OCI-LY7 (cell line): ENCODE results near the gene CD86. TPM values are rescaled to one million over a fixed set of nuclear protein-coding genes. Genes with fewer than 3 reads are reported as not detected.

Source experiments
- BruUV-seq: library from RNA; stranded (reverse); fragments of 400-500 nt; replicated peaks from 2 replicates; lab custom pipeline; 2021; lab: Mats Ljungman, UMichigan
- CTCF ChIA-PET: fragments of 300-600 bp; sonication (Branson Sonifier 250); formaldehyde crosslinking; loops from one replicate; lab custom pipeline; 2022; ENCODE audit warnings: antibody characterized with exemption; ENCODE audit not compliant: unreplicated experiment; lab: Charles Lee
- POLR2A ChIA-PET: fragments of 300-600 bp; sonication (Branson Sonifier 250); formaldehyde crosslinking; loops from one replicate; lab custom pipeline; 2022; ENCODE audit warnings: antibody characterized with exemption; lab: Charles Lee
- DNase-seq: peaks from one replicate; pipeline ENCODE4 v3.0.0-alpha.2; 2015; ENCODE audit warnings: low spot score
- H2AFZ ChIP-seq: fragments of 200-600 bp; sonication (generic), shearing (Covaris generic); 2 replicates; pipeline ENCODE4 v1.6.1; 2014; ENCODE audit warnings: mild to moderate bottlenecking, antibody characterized with exemption, low read length, moderate library complexity
- H3K27ac ChIP-seq: fragments of 200-600 bp; sonication (generic); 2 replicates; pipeline ENCODE4 v1.5.1; 2014; ENCODE audit warnings: mixed run types, low read depth, mild to moderate bottlenecking, moderate library complexity, low read length, inconsistent platforms; ENCODE audit not compliant: poor library complexity, severe bottlenecking
- H3K36me3 ChIP-seq: fragments of 200-600 bp; sonication (generic); 2 replicates; pipeline ENCODE4 v1.6.1; 2014; ENCODE audit warnings: mild to moderate bottlenecking, antibody characterized with exemption, low read length, moderate library complexity, mixed read lengths; ENCODE audit not compliant: insufficient read depth
- H3K4me1 ChIP-seq: fragments of 200-600 bp; sonication (generic); 2 replicates; pipeline ENCODE4 v1.5.1; 2014; ENCODE audit warnings: mild to moderate bottlenecking, low read length; ENCODE audit not compliant: insufficient read depth, poor library complexity, severe bottlenecking
- H3K4me2 ChIP-seq: fragments of 200-600 bp; sonication (generic); 2 replicates; pipeline ENCODE4 v1.6.1; 2014; ENCODE audit warnings: mild to moderate bottlenecking, low read length
- H3K4me3 ChIP-seq: fragments of 200-600 bp; sonication (generic); 2 replicates; pipeline ENCODE4 v1.5.1; 2014; ENCODE audit warnings: mild to moderate bottlenecking, low read depth, low read length; ENCODE audit not compliant: poor library complexity, severe bottlenecking
- H3K79me2 ChIP-seq: fragments of 200-600 bp; sonication (generic); 2 replicates; pipeline ENCODE4 v1.6.1; 2016; ENCODE audit warnings: low read depth, mild to moderate bottlenecking, low read length, moderate library complexity, mixed read lengths; ENCODE audit not compliant: insufficient read depth
- H3K9me2 ChIP-seq: fragments of 200-600 bp; sonication (generic); 2 replicates; pipeline ENCODE4 v1.6.1; 2016; ENCODE audit warnings: mild to moderate bottlenecking, low read length, mixed read lengths; ENCODE audit not compliant: insufficient read depth
- H3K9me3 ChIP-seq: fragments of 200-600 bp; sonication (generic); 2 replicates; pipeline ENCODE4 v1.6.1; 2014; ENCODE audit warnings: mild to moderate bottlenecking, mixed run types, low read length, mixed read lengths
- H4K20me1 ChIP-seq: fragments of 200-600 bp; sonication (generic); 2 replicates; pipeline ENCODE4 v1.6.1; 2014; ENCODE audit warnings: mild to moderate bottlenecking, antibody characterized with exemption, low read length, moderate library complexity, mixed read lengths; ENCODE audit not compliant: insufficient read depth
- CTCF ChIP-seq: fragments of 200-600 bp; sonication (generic); conservative IDR thresholded peaks from 2 replicates; pipeline ENCODE4 v1.5.1; 2014; ENCODE audit warnings: mild to moderate bottlenecking, antibody characterized with exemption, low read length, moderate library complexity, mixed read lengths
- EZH2phosphoT487 ChIP-seq: fragments of 200-600 bp; sonication (generic); IDR thresholded peaks from 2 replicates; pipeline ENCODE4 v1.6.1; 2018; ENCODE audit warnings: low read depth, borderline replicate concordance, mild to moderate bottlenecking, mixed run types, antibody characterized with exemption, low read length, moderate library complexity, mixed read lengths
- intact Hi-C: fragments of 100-400 bp; cut with micrococcal nuclease; formaldehyde crosslinking; loops from one replicate; pipeline ENCODE4 v1.10.0; 2022; ENCODE audit not compliant: unreplicated experiment
- total RNA-seq, 2 experiments: library from RNA; depleted of rRNA in 1 of 2; stranded (reverse); fragments of >200 nt in 1 of 2; shearing (Covaris generic) in 1 of 2; gene quantifications; 2 replicates each; pipeline ENCODE4 v1.2.3, GENCODE V29; 2014 to 2022

Gene CD86
- total RNA-seq, 2 experiments from 2014 or later = 13.5 to 18.9 TPM

- CTCF ChIA-PET = no interaction called here
- intact Hi-C loops = no loop called here
- H3K36me3 ChIP-seq = no peaks in the 10 kb centered on the region
- H3K4me2 ChIP-seq = no peak overlapping the region
- no peaks in the 10 kb centered on the region for H3K79me2 ChIP-seq
- peaks cover 55% of the 10 kb centered on the region for H3K4me1 ChIP-seq
- H3K9me2 ChIP-seq = no peaks in the 10 kb centered on the region
- POLR2A ChIA-PET = interaction anchor here (0.7 to 2.0 kb wide), 3 partner anchors 11 to 43 kb away, joined by 3 to 6 read pairs (median 4); no protein-coding TSS in a partner anchor
- no peaks in the 10 kb centered on the region for H3K9me3 ChIP-seq
- H4K20me1 ChIP-seq = no peaks in the 10 kb centered on the region
- TF ChIP-seq CTCF = no peak
- no peak for TF ChIP-seq EZH2phosphoT487
- H3K27ac ChIP-seq = no peak overlapping the region
- BruUV-seq = no TSS peak
- H3K4me3 ChIP-seq = no peak overlapping the region
- DNase-seq = no peak
- no peak overlapping the region for H2AFZ ChIP-seq
Observed at GRCh38 chr3:122008166-122008565, 47.0 kb upstream of the CD86 start.

- intact Hi-C loops = no loop called here
- no TSS peak for BruUV-seq
- Histone ChIP-seq H3K36me3 (peaks cover 7% of the 10 kb centered on the region; the same call in 1 of the 2 replicates), H3K79me2 (no peaks in the 10 kb centered on the region), H3K27ac (no peak overlapping the region), H3K4me2 (no peak overlapping the region), H4K20me1 (no peaks in the 10 kb centered on the region), H3K9me2 (no peaks in the 10 kb centered on the region), H3K4me1 (peaks cover 57% of the 10 kb centered on the region), H3K9me3 (no peaks in the 10 kb centered on the region), H2AFZ (no peak overlapping the region), H3K4me3 (no peak overlapping the region)
- DNase-seq = no peak
- TF ChIP-seq EZH2phosphoT487 (no peak), CTCF (no peak)
- CTCF ChIA-PET = interaction anchor here (1.2 to 1.5 kb wide), 2 partner anchors 10 to 15 kb away, joined by 4 to 5 read pairs; no protein-coding TSS in a partner anchor
- POLR2A ChIA-PET = interaction anchor here (1.2 to 5.2 kb wide), 3 partner anchors 12 to 54 kb away, joined by 4 to 47 read pairs (median 11); partner anchors contain the start of genes CD86 and ILDR1
Observed at GRCh38 chr3:122010506-122010905, 44.7 kb upstream of the CD86 start.

GRCh38 chr3:122011396-122011795 lies 43.8 kb upstream of the CD86 start:
- Histone ChIP-seq H3K9me2 (no peaks in the 10 kb centered on the region), H3K79me2 (no peaks in the 10 kb centered on the region), H3K27ac (no peak overlapping the region), H3K4me2 (peak overlapping the region; percentile 47), H2AFZ (no peak overlapping the region), H3K4me1 (peaks cover 57% of the 10 kb centered on the region), H3K9me3 (no peaks in the 10 kb centered on the region), H4K20me1 (no peaks in the 10 kb centered on the region), H3K4me3 (no peak overlapping the region), H3K36me3 (peaks cover 14% of the 10 kb centered on the region; the same call in 1 of the 2 replicates)
- ChIA-PET CTCF (interaction anchor here (1.2 to 1.5 kb wide), 2 partner anchors 9 to 16 kb away, joined by 4 to 5 read pairs; no protein-coding TSS in a partner anchor), POLR2A (interaction anchor here (0.7 to 5.2 kb wide), 5 partner anchors 11 to 66 kb away, joined by 3 to 47 read pairs (median 4); partner anchors contain the start of genes CD86 and ILDR1)
- intact Hi-C loops = no loop called here
- TF ChIP-seq CTCF = no peak
- BruUV-seq = no TSS peak
- no peak for DNase-seq
